ENCODE measurements around the gene GAS7. TPM values are rescaled to one million over a fixed set of nuclear protein-coding genes. Genes with fewer than 3 reads are reported as not detected.

Gene GAS7
- polyA plus RNA-seq, 1 donor (not counting 4 experiments of a cell fraction or from before 2014, with no cell fraction given): 0.10 TPM

DNA sequence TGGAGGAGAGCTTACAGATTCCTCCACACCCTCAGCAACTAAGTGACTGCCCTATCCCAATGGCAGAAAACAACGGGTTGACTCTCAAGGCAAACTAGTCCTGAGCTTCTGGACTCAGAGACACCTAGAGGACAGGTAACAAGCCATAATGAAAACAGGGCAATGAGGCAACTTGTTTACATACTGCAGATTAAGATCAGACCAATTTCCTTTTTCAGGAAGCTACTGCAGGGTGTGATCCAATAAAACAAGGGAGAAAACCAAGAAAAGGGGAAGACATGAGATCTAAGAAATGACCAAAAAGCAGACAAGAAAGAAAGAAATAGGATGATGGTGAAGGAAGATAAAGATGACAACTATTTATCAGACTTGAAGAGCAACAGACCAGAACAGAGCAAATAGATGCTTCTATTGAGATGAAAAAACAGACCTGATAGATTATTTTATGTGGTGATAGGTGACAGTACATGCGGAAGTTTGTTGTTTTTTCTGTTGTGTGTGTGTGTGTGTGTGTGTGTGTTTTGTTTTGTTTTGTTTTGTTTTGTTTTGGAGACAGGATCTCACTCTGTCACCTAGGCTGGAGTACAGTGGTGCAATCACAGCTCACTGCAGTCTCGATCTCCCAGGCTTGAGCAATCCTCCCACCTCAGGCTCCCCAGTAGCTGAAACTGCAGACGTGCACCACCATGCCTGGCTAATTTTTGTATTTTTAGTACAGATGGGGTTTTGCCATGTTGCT lies 120.7 kb downstream of the GAS7 start:
- Histone ChIP-seq H2AFZ (ENCODE audit: control insufficient read depth, low read length) (no peak overlapping the region), H3K4me2 (ENCODE audit: control insufficient read depth, extremely low read depth, insufficient read depth, low read depth, low read length) (no peak overlapping the region), H3K4me3 (ENCODE audit: control insufficient read depth in 2 of 3, extremely low read depth in 1 of 3, insufficient read depth in 2 of 3, low read depth in 1 of 3, low read length in 3 of 3) (no peak overlapping the region), H3K36me3 (ENCODE audit: control insufficient read depth in 2 of 2, extremely low read depth in 1 of 2, insufficient read depth in 2 of 2, low read length in 2 of 2) (no peaks in the 10 kb centered on the region), H3K4me1 (ENCODE audit: control insufficient read depth, extremely low read depth, insufficient read depth, low read length) (peaks cover 9% of the 10 kb centered on the region), H3K27ac (ENCODE audit: control insufficient read depth, insufficient read depth, low read length) (no peak overlapping the region), H3K27me3 (ENCODE audit: control insufficient read depth, extremely low read depth, insufficient read depth, low read length) (peaks cover 4% of the 10 kb centered on the region), H3K9ac (ENCODE audit: control insufficient read depth, extremely low read depth, insufficient read depth, low read length) (no peak overlapping the region), H3K9me3 (ENCODE audit: control insufficient read depth, low read depth, low read length) (no peaks in the 10 kb centered on the region), H4K20me1 (ENCODE audit: control insufficient read depth, extremely low read depth, insufficient read depth, low read length) (no peaks in the 10 kb centered on the region), H3K9me1 (ENCODE audit: control insufficient read depth, extremely low read depth, insufficient read depth, low read length) (no peaks in the 10 kb centered on the region), H3K79me2 (ENCODE audit: control insufficient read depth, insufficient read depth, low read length) (no peaks in the 10 kb centered on the region)
- dilution Hi-C loops (cut with MboI; ENCODE audit: extremely low pct_ligation_motif_present, low sequenced_read_pairs): no loop called here
- TF ChIP-seq, protein P1, sequence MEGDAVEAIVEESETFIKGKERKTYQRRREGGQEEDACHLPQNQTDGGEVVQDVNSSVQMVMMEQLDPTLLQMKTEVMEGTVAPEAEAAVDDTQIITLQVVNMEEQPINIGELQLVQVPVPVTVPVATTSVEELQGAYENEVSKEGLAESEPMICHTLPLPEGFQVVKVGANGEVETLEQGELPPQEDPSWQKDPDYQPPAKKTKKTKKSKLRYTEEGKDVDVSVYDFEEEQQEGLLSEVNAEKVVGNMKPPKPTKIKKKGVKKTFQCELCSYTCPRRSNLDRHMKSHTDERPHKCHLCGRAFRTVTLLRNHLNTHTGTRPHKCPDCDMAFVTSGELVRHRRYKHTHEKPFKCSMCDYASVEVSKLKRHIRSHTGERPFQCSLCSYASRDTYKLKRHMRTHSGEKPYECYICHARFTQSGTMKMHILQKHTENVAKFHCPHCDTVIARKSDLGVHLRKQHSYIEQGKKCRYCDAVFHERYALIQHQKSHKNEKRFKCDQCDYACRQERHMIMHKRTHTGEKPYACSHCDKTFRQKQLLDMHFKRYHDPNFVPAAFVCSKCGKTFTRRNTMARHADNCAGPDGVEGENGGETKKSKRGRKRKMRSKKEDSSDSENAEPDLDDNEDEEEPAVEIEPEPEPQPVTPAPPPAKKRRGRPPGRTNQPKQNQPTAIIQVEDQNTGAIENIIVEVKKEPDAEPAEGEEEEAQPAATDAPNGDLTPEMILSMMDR (optimal IDR thresholded peaks at IDR 0.05 in 1 of 3, IDR thresholded peaks at IDR 0.05 in 1 of 3, conservative IDR thresholded peaks at IDR 0.05 in 1 of 3; ENCODE audit: extremely low read depth in 1 of 3, insufficient read depth in 2 of 3, low read length in 3 of 3): no peak
- TF ChIP-seq EZH2 (IDR thresholded peaks at IDR 0.05; ENCODE audit: low read length): no peak
- DNase-seq (ENCODE audit: low read depth, low spot score): no peak
- no peak for FAIRE-seq

- H3K4me2 ChIP-seq (ENCODE audit: control insufficient read depth, extremely low read depth, insufficient read depth, low read depth, low read length): no peak overlapping the region
- H4K20me1 ChIP-seq (ENCODE audit: control insufficient read depth, extremely low read depth, insufficient read depth, low read length): no peaks in the 10 kb centered on the region
- H3K9me1 ChIP-seq (ENCODE audit: control insufficient read depth, extremely low read depth, insufficient read depth, low read length): no peaks in the 10 kb centered on the region
- no peaks in the 10 kb centered on the region for H3K79me2 ChIP-seq (ENCODE audit: control insufficient read depth, insufficient read depth, low read length)
- peaks cover 4% of the 10 kb centered on the region for H3K27me3 ChIP-seq (ENCODE audit: control insufficient read depth, extremely low read depth, insufficient read depth, low read length)
- H3K9me3 ChIP-seq (ENCODE audit: control insufficient read depth, low read depth, low read length): no peaks in the 10 kb centered on the region
- no peak overlapping the region for H3K4me3 ChIP-seq (ENCODE audit: control insufficient read depth in 2 of 3, extremely low read depth in 1 of 3, insufficient read depth in 2 of 3, low read depth in 1 of 3, low read length in 3 of 3)
- FAIRE-seq: no peak
- dilution Hi-C loops (cut with MboI; ENCODE audit: extremely low pct_ligation_motif_present, low sequenced_read_pairs): no loop called here
- H3K27ac ChIP-seq (ENCODE audit: control insufficient read depth, insufficient read depth, low read length): no peak overlapping the region
- H3K36me3 ChIP-seq (ENCODE audit: control insufficient read depth in 2 of 2, extremely low read depth in 1 of 2, insufficient read depth in 2 of 2, low read length in 2 of 2): no peaks in the 10 kb centered on the region
- H3K4me1 ChIP-seq (ENCODE audit: control insufficient read depth, extremely low read depth, insufficient read depth, low read length): peaks cover 9% of the 10 kb centered on the region
- TF ChIP-seq EZH2 (IDR thresholded peaks at IDR 0.05; ENCODE audit: low read length): no peak
- TF ChIP-seq, protein P1 (optimal IDR thresholded peaks at IDR 0.05 in 1 of 3, IDR thresholded peaks at IDR 0.05 in 1 of 3, conservative IDR thresholded peaks at IDR 0.05 in 1 of 3; ENCODE audit: extremely low read depth in 1 of 3, insufficient read depth in 2 of 3, low read length in 3 of 3): no peak
- H3K9ac ChIP-seq (ENCODE audit: control insufficient read depth, extremely low read depth, insufficient read depth, low read length): no peak overlapping the region
- DNase-seq (ENCODE audit: low read depth, low spot score): no peak
- no peak overlapping the region for H2AFZ ChIP-seq (ENCODE audit: control insufficient read depth, low read length)
Measured at GRCh38 chr17:10075919-10076318, 122.5 kb downstream of the GAS7 start.

All from keratinocyte (primary cell).